Activated CD4-positive, alpha-beta T cell treated with anti-CD3 and anti-CD28 coated beads, Interleukin-2, Interleukin-6, amounts not matched to agents 100 ng/mL and 50 ng/mL, durations not matched to agents 16 hours and 8 hours (primary cell): Measurements from ENCODE around the gene FILIP1L.
"Not testable (repeated sequence)": the region's sequence is repeated elsewhere in the genome, so short reads cannot be mapped to it uniquely, and the experiment has no call there.

Experiments used
- DNase-seq: peaks from one replicate; pipeline ENCODE4 v3.0.0-alpha.2; 2020

The FILIP1L gene

DNA sequence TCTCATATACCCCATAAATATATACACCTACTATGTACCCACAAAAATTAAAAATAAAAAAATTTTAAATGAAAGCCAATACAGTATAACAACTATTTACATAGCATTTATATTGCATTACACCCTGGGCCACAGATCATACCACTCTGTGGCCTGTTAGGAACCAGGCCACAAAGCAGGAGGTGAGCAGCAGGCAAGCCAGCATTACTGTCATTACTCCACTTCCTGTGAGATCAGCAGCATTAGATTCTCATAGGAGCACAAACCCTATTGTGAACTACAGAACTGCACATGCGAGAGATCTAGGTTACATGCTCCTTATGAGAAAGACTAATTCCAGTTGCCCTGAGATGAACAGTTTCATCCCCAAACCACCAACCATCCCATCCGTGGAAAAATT is 17.4 kb downstream of the FILIP1L start:
- DNase-seq, result no peak

DNA sequence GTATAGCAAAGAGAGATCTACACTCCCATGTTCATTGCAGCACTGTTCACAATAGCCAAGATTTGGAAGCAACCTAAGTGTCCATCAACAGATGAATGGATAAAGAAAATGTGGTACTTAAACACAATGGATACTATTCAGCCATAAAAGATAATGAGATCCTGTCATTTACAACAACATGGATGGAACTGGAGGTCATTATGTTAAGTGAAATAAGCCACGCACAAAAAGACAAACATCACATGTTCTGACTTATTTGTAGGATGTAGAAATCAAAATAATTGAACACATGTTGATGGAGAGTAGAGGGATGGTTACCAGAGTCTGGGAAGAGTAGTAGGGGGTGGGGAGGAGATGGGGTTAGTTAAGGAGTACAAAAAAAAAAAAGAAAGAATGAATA is 18.0 kb downstream of the FILIP1L start:
- DNase-seq, result not testable (repeated sequence)

DNA sequence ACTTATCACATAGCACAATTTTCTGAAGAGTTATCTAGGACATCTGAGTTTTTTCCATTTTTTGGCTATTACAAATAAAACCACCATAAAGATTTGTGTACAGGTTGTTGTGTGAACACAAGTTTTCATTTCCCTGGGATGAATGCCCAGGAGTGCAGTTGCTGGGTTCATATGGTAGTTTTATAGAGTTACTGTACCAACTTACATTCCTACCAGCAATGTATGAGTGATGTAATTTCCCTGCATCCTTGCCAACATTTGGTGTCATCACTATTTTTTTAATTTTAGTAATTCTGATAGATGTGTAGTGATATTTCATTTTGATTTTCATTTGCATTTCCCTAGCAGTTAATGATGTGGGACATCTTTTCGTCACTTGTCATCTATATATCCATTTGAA is 20.5 kb downstream of the FILIP1L start:
- DNase-seq, result no peak

DNA sequence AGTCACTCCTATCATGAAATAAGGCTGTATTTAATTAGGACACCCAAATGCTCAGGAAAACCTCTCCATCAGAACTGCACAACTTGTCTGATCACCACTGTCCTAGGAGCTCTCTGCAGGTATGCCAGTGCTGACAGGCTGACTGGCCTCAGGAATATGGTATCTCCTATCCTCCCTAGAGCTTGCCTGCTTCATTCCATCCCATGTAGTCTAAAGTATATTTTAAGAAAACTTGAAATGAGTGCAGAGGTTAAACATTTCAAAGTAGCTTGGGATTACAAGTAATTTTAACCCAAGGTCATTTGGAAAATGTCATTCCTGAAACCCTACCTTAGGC is 23.7 kb downstream of the FILIP1L start:
- no peak for DNase-seq

DNA sequence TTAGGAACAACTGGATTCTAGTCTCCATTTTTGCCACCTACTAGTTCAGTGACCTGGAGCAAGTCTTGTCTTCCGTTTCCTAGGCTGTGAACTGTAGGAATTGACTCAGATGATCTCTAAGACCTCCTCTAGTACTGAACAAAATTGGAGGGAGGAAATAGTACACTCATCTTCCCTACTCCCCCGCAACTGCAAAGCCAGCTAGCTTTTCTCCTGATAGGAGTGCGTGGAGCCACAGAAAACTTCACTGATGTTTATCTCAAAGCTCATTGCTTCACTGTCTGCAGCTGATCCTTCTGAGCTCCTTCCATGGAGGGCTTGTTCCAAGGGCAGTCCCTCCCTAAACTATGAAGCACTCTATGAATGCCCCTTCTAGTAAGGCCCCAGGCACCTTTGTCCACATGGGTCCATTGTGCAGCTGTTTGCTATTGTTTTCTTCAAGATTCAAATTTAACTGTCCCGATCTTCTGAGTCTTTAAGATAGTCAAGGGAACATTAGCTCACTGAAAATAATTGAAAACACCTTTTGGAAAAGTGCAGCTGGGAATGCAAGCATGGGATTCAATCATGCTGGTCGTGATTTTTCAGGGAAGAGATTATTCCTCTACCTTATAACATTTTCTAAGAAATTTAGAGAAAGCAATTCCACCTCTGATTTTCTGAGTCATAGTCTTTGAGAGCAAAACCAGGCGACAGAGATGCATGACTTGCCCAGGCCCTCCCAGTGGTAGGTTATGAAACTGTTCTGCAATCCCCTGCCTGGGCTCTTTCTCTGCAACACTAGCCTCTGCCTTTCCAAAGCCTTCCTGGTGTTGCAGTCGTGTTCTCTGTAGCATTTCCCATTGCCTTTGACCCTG is 24.3 kb downstream of the FILIP1L start:
- DNase-seq, result peak; percentile 68

DNA sequence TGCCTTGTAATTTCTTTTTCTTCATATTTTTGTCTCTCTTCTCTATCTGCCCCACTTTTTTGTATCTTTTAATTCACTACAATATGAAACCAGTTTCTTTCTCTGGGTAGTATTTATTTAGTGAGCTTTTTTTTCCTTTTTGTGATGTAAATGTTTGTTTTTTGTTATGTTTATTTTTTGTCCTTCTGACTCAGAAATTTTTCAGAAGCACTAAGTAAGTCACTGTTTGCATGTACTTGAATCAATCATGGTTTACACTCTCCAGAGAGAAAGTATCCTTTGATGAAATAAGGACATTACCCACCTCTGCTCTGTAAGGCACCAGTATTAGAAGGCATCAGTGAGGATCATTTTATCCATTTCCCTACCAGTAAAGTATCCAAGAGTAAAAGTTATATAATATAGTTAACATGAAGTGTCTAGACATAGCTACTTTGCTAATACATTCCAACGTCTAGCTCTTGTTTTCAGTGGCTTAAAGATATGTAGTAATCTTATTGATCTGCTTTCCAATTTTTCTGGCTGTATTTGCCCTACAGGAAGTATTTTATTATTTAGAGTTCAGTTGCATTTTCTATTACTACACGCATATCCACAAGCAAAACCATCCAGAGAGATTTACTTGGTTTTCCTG is 25.4 kb downstream of the FILIP1L start:
- DNase-seq, result no peak

DNA sequence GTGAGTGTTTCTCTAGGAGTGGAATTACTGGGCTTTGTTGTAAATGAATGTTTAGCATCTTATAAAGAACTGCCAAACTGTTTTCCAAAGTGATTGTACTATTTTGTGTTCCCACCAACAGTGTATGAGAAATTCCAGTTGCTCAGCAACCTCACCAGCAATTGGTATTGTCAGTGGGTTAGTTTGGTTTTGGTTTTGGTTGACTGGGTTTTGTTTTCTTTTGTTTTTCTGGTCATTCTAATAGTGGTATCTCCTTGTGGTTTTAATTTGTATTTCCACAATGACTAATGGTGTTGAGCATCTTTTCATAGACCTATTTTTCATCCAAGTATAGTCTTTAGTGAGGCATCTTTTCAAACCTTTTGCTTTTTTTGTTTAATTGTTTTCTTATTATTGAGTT is 27.1 kb downstream of the FILIP1L start:
- DNase-seq, result peak; percentile 78

DNA sequence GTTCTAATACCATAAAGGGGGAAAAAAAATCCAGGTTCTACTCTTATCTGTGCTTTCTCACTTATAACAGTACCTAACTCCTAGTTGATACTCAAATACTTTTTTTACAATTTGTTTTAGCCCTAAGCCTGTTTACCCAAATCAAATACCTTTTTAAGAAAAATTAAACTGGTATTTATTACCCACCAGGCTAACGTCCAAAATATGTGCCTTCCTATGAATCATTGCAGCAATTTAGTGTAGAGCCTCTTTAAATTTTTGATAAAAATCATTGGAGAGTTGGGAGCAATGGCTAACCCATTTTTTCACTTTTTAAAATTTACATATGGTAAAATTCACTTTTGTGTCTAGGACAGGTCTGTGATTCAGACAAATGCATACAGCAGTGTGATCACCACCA is 27.9 kb downstream of the FILIP1L start:
- no peak for DNase-seq

DNA sequence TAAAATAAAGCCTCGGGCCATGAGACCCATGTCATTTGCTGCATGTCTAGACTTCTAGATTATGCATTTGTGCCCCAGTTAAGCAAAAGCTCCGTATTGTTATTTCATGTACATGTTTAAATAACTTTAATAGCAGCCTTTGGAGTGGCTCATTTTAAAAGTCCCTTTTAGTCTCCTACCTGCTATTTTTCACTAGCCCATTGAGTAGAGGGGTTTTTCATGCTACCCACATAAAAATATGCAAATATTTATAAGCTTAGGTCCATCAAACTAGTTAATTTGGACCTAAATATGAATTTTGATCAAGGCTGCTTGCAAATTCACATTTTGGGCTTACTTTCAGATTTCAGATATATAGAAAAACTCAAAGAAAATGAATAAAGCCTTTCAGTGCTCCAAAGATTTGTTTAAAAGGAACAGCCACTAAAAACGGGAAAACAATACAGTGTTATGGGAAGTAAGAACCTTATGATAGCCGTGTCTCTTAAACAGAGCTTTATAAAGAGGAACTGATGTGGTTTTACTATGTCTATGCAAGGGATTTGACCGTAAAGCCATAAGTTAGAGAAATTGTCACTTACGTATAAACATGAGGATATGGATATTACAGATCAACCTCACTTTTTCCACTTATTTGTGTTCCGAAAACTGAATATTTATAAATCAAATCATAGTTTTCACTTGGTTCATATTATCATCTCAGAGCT is 30.0 kb downstream of the FILIP1L start:
- DNase-seq, result no peak

DNA sequence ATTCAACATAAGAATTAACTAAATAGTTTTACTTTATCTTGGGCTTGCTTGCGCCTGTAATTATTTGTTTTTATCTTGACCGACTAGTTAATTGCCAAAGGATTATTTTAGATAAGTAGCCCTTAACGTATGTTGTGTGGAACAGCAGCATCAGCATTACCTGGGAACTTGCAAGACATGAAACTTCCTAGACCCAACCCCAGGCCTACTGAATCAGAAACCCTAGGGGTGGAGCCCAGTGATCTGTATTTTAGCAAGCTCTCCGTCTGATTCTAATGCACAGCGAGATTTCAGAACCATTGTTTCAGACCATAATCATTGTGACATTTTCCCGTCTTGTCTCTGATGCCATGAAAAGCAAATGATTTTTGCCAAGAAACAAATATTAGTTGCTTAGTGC is 31.1 kb downstream of the FILIP1L start:
- DNase-seq, result no peak

DNA sequence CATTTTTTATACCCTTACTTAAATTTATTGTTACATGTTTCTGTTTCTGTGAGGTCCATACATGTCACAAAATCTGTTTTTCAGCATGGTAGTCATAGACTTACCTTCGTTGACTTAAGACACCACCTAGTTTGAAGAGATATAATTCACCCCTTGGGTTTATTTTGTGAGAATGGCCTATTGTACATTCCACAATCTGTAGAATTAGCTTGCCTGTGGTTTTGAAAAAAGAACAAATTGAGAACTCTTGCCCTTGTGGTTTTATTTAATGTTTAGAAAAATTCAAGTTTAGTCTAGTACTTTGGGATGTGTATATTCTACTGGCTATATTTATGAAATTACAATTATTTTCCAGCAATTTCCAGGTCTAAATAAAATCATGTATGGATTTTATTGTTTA is 31.6 kb downstream of the FILIP1L start:
- DNase-seq, result no peak

DNA sequence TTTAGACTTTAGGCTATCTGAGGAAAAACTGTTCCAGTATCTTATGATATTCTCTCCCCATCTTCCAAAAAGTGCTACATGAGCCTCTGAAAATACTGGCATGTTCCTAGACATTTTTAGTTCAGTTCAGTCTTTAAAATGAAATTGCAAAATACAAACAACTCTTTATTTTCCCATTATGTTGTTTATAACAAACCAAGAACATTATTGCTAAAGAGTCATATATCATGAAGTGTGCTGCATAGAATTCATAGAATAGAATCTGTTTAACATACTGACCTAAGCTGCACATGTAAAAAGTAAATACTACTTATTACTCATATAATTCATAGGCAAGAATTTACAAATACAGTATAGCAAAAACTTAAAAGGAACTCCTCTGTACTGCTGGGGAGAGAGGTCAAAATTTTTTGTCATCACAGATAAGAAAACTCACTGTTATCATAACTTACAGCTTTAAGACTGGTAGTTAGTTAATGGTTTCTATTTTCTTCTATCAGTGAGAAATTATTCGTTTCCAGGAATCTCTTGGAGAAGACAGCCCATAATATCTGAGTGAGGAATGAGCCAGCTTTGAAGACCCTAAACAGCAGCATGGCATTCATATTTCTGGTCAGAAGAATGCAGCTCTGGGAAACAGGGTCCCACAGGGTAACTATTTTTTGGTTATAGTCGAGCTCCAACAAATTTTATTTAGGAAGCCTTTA is 32.2 kb downstream of the FILIP1L start:
- no peak for DNase-seq

DNA sequence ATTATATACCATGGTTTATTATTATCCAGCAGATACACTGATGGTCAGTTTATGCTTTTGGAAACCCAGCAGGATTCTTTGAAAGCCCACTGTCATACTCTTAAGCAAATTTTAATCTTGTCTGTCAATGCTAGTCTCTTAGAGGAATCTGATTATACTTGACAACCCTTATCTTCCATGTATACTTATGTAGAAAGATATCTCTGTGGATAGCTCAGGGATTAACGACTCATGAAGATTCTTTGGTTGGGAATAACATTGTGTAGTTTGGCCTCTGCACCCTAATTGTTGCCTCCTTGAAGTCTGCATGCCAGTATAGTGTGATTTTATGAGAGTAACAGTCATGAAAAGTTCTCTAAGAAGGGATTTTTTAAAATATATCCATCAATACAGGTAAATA is 33.0 kb downstream of the FILIP1L start:
- DNase-seq, result no peak

DNA sequence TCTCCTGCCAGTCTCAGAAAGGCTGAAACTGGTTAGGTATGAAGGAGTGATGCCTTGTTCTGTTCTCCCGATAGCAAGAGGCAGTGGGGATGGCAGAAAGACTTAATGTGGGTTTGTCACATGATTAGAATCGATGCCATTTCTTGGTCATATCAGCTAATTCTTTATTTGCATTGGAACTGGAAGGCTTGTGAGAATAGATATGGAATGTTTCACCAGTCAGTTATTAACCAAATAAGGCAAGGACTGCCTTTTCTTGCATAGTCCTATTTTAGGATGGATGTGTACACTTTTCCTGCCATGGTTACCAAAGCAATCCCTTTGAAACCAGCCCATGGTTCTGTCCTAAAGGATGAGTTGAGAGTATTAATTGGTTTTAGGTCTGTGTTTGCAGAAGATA is 33.7 kb downstream of the FILIP1L start:
- no peak for DNase-seq

DNA sequence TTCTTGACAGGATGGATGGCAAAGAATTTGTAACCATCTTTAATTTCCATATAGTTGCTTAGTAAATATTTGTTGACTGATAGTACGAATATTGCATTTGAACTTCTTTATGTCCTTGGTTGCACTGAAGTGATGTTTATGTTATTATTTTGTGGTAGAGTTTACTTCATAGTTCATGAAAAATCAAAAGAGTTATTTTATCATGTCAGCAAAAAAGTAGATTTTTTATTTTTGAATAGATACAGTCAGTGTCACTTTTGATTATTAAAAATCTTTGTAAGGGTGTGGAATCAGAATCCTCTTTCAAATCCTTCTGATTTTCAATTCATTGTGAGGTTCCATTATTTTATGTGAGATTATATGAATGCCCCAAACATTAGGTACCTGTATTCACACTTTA is 35.0 kb downstream of the FILIP1L start:
- no peak for DNase-seq

DNA sequence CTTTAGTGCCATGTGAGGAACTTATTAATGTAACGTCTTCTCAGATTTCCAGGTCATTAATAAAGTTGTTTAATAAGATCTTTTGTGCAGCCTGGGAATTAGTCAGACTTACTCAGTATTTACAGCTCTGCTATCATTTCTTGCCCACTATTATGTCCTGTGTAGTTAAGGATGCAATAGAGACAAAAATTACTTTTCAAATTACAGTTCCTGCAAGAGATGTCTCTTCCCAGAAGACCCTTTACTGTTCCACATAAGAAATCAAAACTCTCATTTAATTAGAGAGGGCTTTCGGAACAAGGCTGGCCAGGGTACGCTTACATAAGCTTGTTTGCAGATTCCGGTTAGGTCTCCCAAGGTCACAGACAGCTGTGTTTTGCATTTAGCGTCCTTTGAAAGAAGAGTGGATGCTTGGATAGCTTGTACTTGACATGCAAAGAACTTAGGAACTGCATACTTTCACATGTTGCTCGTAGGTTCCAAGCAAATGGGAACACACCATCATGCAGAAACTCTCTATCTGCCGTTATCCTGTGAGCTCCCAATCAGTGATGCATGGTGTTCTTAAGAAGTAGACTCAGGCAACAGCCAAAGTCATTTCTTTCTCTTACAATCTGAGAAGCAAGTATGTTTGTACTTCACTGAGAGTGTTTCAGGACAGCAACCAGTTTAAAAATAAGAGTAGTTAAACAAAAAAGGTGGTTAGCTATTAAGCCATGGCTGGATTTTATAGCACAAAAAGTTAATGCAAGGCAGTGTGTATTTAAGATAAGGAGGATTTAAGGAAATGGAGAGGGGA is 37.4 kb downstream of the FILIP1L start:
- no peak for DNase-seq

DNA sequence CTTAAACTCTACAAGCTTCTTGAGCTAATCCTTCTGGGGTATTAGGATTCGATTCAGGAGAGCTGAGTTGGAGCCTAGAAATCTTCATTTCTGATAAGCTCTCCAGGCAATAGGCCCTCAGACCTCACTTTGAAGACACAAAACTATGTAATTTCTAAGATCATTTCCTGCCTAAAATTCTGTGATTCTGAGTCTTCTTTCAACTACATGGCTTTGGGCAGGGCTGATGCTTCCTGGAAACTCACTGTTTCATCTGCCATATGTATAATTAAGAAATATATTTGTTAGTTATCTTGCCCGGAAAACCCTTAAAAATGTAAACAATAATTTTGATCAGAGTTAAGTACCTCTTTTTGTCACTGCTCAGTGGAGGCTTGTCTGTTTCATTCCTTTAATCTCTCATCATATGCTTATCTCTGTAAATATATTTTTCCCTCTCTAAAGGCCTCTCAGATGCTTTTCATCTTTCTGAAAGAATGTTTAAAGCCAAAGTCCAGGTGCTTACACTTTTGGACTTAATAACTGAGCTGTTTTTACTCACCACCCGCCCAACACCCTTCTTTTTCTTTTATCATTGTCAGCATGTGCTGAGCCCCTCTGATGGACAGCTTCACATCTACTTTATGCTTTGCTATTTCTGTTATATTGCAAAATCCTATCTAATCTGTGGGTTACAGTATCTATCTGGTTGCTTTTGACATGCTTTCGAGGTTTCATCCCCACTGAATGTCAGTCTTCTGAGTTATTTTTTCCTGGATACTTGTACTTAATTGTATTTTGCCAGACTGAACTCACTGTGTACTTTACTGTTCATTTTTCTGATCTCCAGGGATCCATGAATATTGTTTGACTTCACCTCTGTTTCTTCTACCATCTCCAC is 38.2 kb downstream of the FILIP1L start:
- no peak for DNase-seq

DNA sequence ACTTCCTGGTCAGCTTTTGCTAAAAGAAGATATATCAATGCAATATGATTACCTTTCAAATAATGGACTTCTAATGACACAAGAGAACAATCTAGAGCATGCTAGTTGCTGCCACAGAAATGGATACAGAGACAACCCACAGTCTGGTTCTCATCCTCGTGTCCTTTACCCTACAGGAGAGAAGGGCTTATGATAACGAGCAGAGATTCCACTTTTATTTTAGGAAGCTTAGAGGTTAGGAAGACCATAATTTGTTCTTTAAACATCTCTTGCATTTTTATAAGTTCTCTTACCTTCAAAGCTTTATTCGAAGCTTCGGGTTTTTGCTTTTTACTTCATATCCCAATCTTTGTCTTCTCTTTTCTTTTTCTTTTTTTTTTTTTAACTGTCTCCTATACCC is 39.1 kb downstream of the FILIP1L start:
- DNase-seq, result no peak

DNA sequence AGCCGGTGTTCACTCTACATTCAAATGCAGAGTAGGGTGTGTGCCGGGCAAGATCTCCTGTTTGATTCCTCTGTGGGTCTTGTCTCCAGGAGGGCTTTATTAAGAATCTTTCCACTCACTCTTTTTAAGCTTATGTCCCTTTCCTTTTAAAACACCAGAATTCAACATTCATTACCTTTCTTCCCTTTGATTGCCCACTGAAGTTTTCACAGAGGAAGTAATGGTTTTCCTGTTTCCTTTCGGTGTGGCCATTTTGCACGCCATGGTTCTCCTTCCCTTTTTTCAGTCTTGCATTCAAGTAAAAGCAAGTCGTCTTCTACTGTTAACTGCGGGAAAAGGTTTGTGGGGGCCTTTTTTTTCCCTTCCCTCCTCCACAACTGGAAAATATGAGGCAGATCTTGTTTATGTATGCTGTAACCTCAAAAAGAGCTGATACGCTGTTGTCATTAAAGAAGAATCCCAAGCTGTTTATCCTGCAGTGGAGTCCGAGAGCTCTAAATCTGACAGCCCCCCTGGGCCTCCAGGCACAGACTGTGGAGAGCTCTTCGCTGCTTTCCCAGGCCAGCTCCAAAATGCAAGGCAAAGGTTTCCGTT is 40.5 kb downstream of the FILIP1L start:
- peak; percentile 55 for DNase-seq

DNA sequence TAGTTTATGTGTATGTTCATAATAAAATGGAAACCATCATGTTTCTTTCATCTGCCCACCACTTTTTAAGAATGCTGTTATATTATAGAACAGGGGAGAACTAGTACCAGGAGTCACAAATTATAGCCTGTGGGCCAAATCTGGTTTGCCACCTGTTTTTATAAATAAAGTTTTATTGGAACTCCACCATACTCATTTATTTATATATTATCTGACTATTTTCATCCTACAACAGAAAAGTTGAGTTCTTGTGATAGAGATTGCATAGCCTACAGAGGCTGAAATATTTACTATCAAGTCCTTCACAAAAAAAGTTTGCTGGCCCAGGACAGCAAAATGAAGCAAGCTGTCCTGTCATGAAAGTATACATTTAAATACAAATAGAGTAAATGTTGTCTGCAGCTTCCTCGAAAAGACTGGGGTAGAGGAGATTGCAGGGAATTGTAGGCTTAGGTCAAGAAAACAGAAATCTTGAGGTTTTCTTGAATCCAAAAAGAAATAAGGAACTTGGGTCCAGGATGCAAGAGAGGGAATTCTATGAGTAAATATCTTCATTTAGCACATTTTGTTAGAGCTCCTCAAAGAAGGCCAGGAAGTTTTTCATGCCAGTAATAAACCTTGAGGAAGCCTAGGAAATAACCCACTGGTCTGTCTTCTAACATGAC is 41.1 kb downstream of the FILIP1L start:
- no peak for DNase-seq
